DOHH2 (cell line): ENCODE results near the gene SCAMP5.

Experiments
- H3F3A ChIP-seq: fragments of 200-600 bp; sonication (generic), shearing (Covaris generic); 2 replicates; pipeline ENCODE4 v1.6.0; 2016; ENCODE audit warnings: antibody characterized with exemption, mild to moderate bottlenecking; ENCODE audit not compliant: control insufficient read depth, insufficient read depth
- H3K27ac ChIP-seq: fragments of 200-600 bp; sonication (generic); 2 replicates; pipeline ENCODE4 v1.5.1; 2014; ENCODE audit warnings: low read depth, mild to moderate bottlenecking, low read length, moderate library complexity
- H3K27me3 ChIP-seq: fragments of 200-600 bp; sonication (generic); 2 replicates; pipeline ENCODE4 v1.6.1; 2014; ENCODE audit warnings: mild to moderate bottlenecking, low read length, mixed read lengths; ENCODE audit not compliant: control insufficient read depth
- H3K36me3 ChIP-seq: fragments of 200-600 bp; sonication (generic); 2 replicates; pipeline ENCODE4 v1.6.1; 2014; ENCODE audit warnings: mild to moderate bottlenecking, low read length, moderate library complexity, mixed read lengths; ENCODE audit not compliant: control insufficient read depth
- H3K4me1 ChIP-seq: fragments of 200-600 bp; sonication (generic); 2 replicates; pipeline ENCODE4 v1.6.1; 2014; ENCODE audit warnings: mild to moderate bottlenecking, low read length, mixed read lengths; ENCODE audit not compliant: control insufficient read depth
- H3K4me2 ChIP-seq: fragments of 200-600 bp; sonication (generic); 2 replicates; pipeline ENCODE4 v1.6.0; 2014; ENCODE audit warnings: mild to moderate bottlenecking, low read length, moderate library complexity
- H3K4me3 ChIP-seq: fragments of 200-600 bp; sonication (generic); 2 replicates; pipeline ENCODE4 v1.5.1; 2014; ENCODE audit warnings: mild to moderate bottlenecking, low read length, mixed read lengths
- H3K79me2 ChIP-seq: fragments of 200-600 bp; sonication (generic); 2 replicates; pipeline ENCODE4 v1.6.1; 2014; ENCODE audit warnings: mild to moderate bottlenecking, low read length, mixed read lengths; ENCODE audit not compliant: control insufficient read depth
- H3K9me2 ChIP-seq: fragments of 200-600 bp; sonication (generic); replicated peaks from 2 replicates; pipeline ENCODE4 v1.6.1; 2014; ENCODE audit warnings: mild to moderate bottlenecking, low read length, mixed read lengths; ENCODE audit not compliant: control insufficient read depth
- H3K9me3 ChIP-seq: fragments of 200-600 bp; sonication (generic); 2 replicates; pipeline ENCODE4 v1.6.1; 2014; ENCODE audit warnings: antibody characterized with exemption, low read length, mixed read lengths; ENCODE audit not compliant: control insufficient read depth, insufficient read depth
- H4K20me1 ChIP-seq: fragments of 200-600 bp; sonication (generic); 2 replicates; pipeline ENCODE4 v1.6.0; 2014; ENCODE audit warnings: low read depth, mild to moderate bottlenecking, antibody characterized with exemption, low read length, moderate library complexity; ENCODE audit not compliant: control insufficient read depth, insufficient read depth
- CTCF ChIP-seq: fragments of 200-600 bp; sonication (generic); IDR thresholded peaks from one replicate; pipeline ENCODE4 v1.5.1; 2014; ENCODE audit warnings: antibody characterized with exemption, mild to moderate bottlenecking, low read depth, low read length; ENCODE audit not compliant: poor library complexity, severe bottlenecking
- EZH2phosphoT487 ChIP-seq: fragments of 200-600 bp; sonication (generic); IDR thresholded peaks from 2 replicates; pipeline ENCODE4 v1.6.1; 2017; ENCODE audit warnings: borderline replicate concordance, mild to moderate bottlenecking, antibody characterized with exemption, low read length, moderate library complexity, mixed read lengths

The SCAMP5 gene

GRCh38 chr15:75037685-75038084 lies 42.3 kb downstream of the SCAMP5 start:
- TF ChIP-seq EZH2phosphoT487: no peak
- TF ChIP-seq CTCF: no peak
- no peak overlapping the region for H3K4me3 ChIP-seq
- H3K27me3 ChIP-seq: no peaks in the 10 kb centered on the region
- H3F3A ChIP-seq: no peaks in the 10 kb centered on the region
- H3K4me1 ChIP-seq: peaks cover 11% of the 10 kb centered on the region
- H3K36me3 ChIP-seq: peaks cover 7% of the 10 kb centered on the region
- H3K9me3 ChIP-seq: no peaks in the 10 kb centered on the region
- peaks cover 9% of the 10 kb centered on the region for H3K79me2 ChIP-seq
- H3K9me2 ChIP-seq: no peaks in the 10 kb centered on the region
- H4K20me1 ChIP-seq: 0 out of 2 replicates have a peak, but pooled peaks cover 4% of the 10 kb centered on the region
- no peak overlapping the region for H3K4me2 ChIP-seq
- no peak overlapping the region for H3K27ac ChIP-seq

- TF ChIP-seq CTCF (no peak), EZH2phosphoT487 (no peak)
- no peak overlapping the region for H3K4me2 ChIP-seq
- H3K4me1 ChIP-seq: peaks cover 16% of the 10 kb centered on the region
These were observed 42.9 kb downstream of the SCAMP5 start for GRCh38 chr15:75038231-75038630.

GRCh38 chr15:75042730-75043508 lies 47.6 kb downstream of the SCAMP5 start:
- Histone ChIP-seq H3K27me3 (no peaks in the 10 kb centered on the region), H3K79me2 (peaks cover 11% of the 10 kb centered on the region), H3K4me2 (peak overlapping the region; percentile 69), H3K9me3 (no peaks in the 10 kb centered on the region), H4K20me1 (peaks cover 24% of the 10 kb centered on the region), H3K36me3 (peaks cover 31% of the 10 kb centered on the region), H3K9me2 (no peaks in the 10 kb centered on the region), H3K4me1 (peaks cover 55% of the 10 kb centered on the region), H3K4me3 (peak overlapping the region; percentile 40), H3K27ac (peak overlapping the region; percentile 45), H3F3A (no peaks in the 10 kb centered on the region; the same call in 1 of the 2 replicates)
- TF ChIP-seq CTCF (peak; percentile 66), EZH2phosphoT487 (no peak)

More at GRCh38 chr15:75038231-75038630, 42.9 kb downstream of the SCAMP5 start:
- Histone ChIP-seq H3K79me2 (peaks cover 9% of the 10 kb centered on the region), H3K27me3 (no peaks in the 10 kb centered on the region), H3K36me3 (peaks cover 8% of the 10 kb centered on the region), H3K9me3 (no peaks in the 10 kb centered on the region), H3K9me2 (no peaks in the 10 kb centered on the region), H3K4me3 (no peak overlapping the region), H3K27ac (no peak overlapping the region), H3F3A (no peaks in the 10 kb centered on the region), H4K20me1 (peaks cover 4% of the 10 kb centered on the region; the same call in 1 of the 2 replicates)
